ENCODE data around the gene LENG1. TPM values are rescaled to one million over a fixed set of nuclear protein-coding genes. Genes with fewer than 3 reads are reported as not detected.

LENG1 gene
- total RNA-seq, 4 donors from 2014 or later: 1.7 to 4.7 (median 4.3) TPM

GRCh38 chr19:54158812-54159351 is 639 bp downstream of the LENG1 start:
- H3K4me3 ChIP-seq: peak overlapping the region; percentile 56 to 82 (median 74)
- TF ChIP-seq POLR2A (IDR thresholded peaks at IDR 0.05) (no peak), CTCF (IDR thresholded peaks at IDR 0.05) (no peak)
- peaks cover 27 to 44% (median 41%) of the 10 kb centered on the region in 3 donors for H3K36me3 ChIP-seq
- H3K9me3 ChIP-seq: no peaks in the 10 kb centered on the region
- no peaks in the 10 kb centered on the region for H3K27me3 ChIP-seq
- intact Hi-C loops (cut with DNase I): no loop called here
- peaks cover 30 to 67% (median 36%) of the 10 kb centered on the region in 3 donors for H3K4me1 ChIP-seq
- H3K27ac ChIP-seq: peak overlapping the region; percentile 88 to 98 (median 98)
- no peak for DNase-seq
- 0 to 6% methylated on average over 3 to 19 of the region's 19 CpGs for WGBS, 2 donors

GRCh38 chr19:54156953-54157352 is 2.6 kb downstream of the LENG1 start:
- TF ChIP-seq CTCF (IDR thresholded peaks at IDR 0.05): no peak
- no peak for TF ChIP-seq POLR2A (IDR thresholded peaks at IDR 0.05)
- Histone ChIP-seq H3K27me3 (no peaks in the 10 kb centered on the region), H3K4me3 (no peak overlapping the region), H3K36me3 (peaks cover 45 to 63% (median 58%) of the 10 kb centered on the region in 3 donors), H3K9me3 (no peaks in the 10 kb centered on the region), H3K27ac (no peak overlapping the region), H3K4me1 (peaks cover 23 to 65% (median 29%) of the 10 kb centered on the region in 3 donors)
- 69 to 83% methylated on average over 2 to 3 of the region's 3 CpGs for WGBS, 2 donors
- no peak for DNase-seq
- intact Hi-C loops (cut with DNase I): no loop called here

DNA sequence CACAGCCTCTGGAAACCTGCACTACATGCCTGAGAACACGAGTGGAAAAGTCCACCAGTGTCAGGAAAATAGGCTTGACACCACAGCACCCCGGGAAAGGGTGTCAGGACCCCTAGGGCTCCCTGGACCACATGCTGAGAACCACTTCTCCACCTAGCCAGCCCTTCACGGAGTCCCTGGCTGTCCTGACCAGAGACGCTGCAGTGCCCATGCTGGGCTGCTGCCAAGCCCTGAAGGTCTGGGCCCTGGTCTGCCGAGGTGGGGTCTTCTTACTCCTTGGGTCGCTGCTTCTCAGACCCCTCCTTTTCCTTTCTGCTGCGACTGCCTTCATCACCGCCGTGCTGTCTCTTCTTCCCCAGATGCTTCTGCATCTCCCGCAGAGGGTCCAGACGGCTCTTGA is 3.0 kb downstream of the LENG1 start:
- intact Hi-C loops (cut with DNase I): no loop called here
- no peak for DNase-seq
- H3K27ac ChIP-seq: no peak overlapping the region
- no peak overlapping the region for H3K4me3 ChIP-seq
- 63 to 75% methylated on average over 6 to 10 of the region's 11 CpGs for WGBS, 2 donors
- no peaks in the 10 kb centered on the region for H3K27me3 ChIP-seq
- H3K9me3 ChIP-seq: no peaks in the 10 kb centered on the region
- TF ChIP-seq CTCF (IDR thresholded peaks at IDR 0.05) (no peak), POLR2A (IDR thresholded peaks at IDR 0.05) (no peak)
- H3K4me1 ChIP-seq: peaks cover 21 to 60% (median 25%) of the 10 kb centered on the region in 3 donors
- peaks cover 45 to 67% (median 63%) of the 10 kb centered on the region in 3 donors for H3K36me3 ChIP-seq

- H3K27ac ChIP-seq: no peak overlapping the region
- intact Hi-C loops (cut with DNase I): no loop called here
- H3K27me3 ChIP-seq: no peaks in the 10 kb centered on the region
- no peak for DNase-seq
- H3K36me3 ChIP-seq: peaks cover 45 to 75% (median 67%) of the 10 kb centered on the region in 3 donors
- no peak overlapping the region for H3K4me3 ChIP-seq
- H3K9me3 ChIP-seq: no peaks in the 10 kb centered on the region
- H3K4me1 ChIP-seq: peaks cover 17 to 52% (median 19%) of the 10 kb centered on the region in 3 donors
- WGBS, 2 donors: 71 to 91% methylated on average over 13 to 17 of the region's 19 CpGs
- TF ChIP-seq POLR2A (IDR thresholded peaks at IDR 0.05): no peak
- no peak for TF ChIP-seq CTCF (IDR thresholded peaks at IDR 0.05)
Measured at GRCh38 chr19:54155694-54156093, 3.8 kb downstream of the LENG1 start.

- Histone ChIP-seq H3K36me3 (peaks cover 51 to 85% (median 75%) of the 10 kb centered on the region in 3 donors), H3K27ac (no peak overlapping the region), H3K4me1 (peaks cover 10 to 44% (median 12%) of the 10 kb centered on the region in 3 donors), H3K9me3 (no peaks in the 10 kb centered on the region), H3K27me3 (no peaks in the 10 kb centered on the region), H3K4me3 (no peak overlapping the region)
- TF ChIP-seq POLR2A (IDR thresholded peaks at IDR 0.05): no peak
- TF ChIP-seq CTCF (IDR thresholded peaks at IDR 0.05): no peak
- 54 to 69% methylated on average over 13 to 15 of the region's 18 CpGs for WGBS, 2 donors
- intact Hi-C loops (cut with DNase I): no loop called here
- no peak for DNase-seq
Measured at GRCh38 chr19:54154603-54155345, 4.7 kb downstream of the LENG1 start.
